ENCODE data around the gene SCUBE2.

SCUBE2 gene

DNA sequence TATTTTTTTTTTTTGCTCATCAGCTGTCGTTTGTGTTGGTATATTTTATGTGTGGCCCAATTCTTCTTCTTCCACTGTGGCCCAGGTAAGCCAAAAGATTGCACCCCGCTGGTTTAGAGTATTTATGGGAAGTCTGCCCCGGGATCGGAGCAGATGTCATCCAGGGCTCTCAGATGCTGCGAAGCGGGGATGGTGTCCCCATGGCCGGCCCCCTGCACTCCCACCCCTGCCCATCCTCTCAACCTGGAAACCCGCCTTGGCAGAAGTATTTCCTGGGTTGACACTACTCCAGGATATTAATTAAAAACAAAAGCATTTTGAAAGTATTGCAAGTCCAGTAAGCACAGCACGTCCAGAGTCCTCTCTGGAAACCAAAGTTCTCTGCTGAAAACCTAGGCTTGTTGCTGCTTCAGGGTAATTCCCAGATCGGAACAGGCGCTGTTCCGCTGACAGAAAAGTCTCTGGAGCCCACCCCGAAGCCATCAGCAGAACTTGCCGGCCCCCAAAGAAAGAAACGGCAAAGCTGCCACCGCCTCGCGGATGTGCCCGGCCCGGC is 833 bp downstream of the SCUBE2 start:
- Histone ChIP-seq H3K9me3 (ENCODE audit: control insufficient read depth, insufficient read depth, low read depth, low read length) (no peaks in the 10 kb centered on the region), H3K27ac (ENCODE audit: extremely low read depth, low read depth, low read length) (no peak overlapping the region), H3K4me3 (ENCODE audit: low read depth, low read length) (peak overlapping the region; percentile 25), H3K36me3 (ENCODE audit: control insufficient read depth in 2 of 2, insufficient read depth in 1 of 2, low read length in 2 of 2) (no peaks in the 10 kb centered on the region), H3K4me1 (ENCODE audit: control insufficient read depth, insufficient read depth, low read length) (no peaks in the 10 kb centered on the region)
- ChIA-PET CTCF (interaction anchor here (0.6 kb wide), 2 partner anchors 8 to 30 kb away, joined by 4 to 5 read pairs; no protein-coding TSS in a partner anchor), POLR2A (interaction anchor here (0.5 kb wide), 1 partner anchor 37 kb away, joined by 12 read pairs; no protein-coding TSS in a partner anchor)
- TF ChIP-seq ZNF37A (tag by site-specific recombination; IDR thresholded peaks at IDR 0.05) (no peak), ZIC2 (tag by site-specific recombination; IDR thresholded peaks at IDR 0.05) (no peak), ZNF341 (tag by site-specific recombination; IDR thresholded peaks at IDR 0.05; ENCODE audit: low read depth) (no peak), ZNF274 (IDR thresholded peaks at IDR 0.05; ENCODE audit: low read length) (no peak), ZNF274 (tag by site-specific recombination; IDR thresholded peaks at IDR 0.05; ENCODE audit: borderline replicate concordance) (no peak), ZNF433 (tag by site-specific recombination; IDR thresholded peaks at IDR 0.05; ENCODE audit: low read depth) (no peak), ZNF792 (tag by site-specific recombination; IDR thresholded peaks at IDR 0.05) (no peak), IKZF3 (tag by site-specific recombination; IDR thresholded peaks at IDR 0.05) (no peak), ZNF623 (tag by site-specific recombination; IDR thresholded peaks at IDR 0.05) (no peak), ZNF776 (tag by site-specific recombination; IDR thresholded peaks at IDR 0.05; ENCODE audit: borderline replicate concordance) (no peak), YY1 (tag by site-specific recombination; IDR thresholded peaks at IDR 0.05) (no peak), ZNF366 (tag by site-specific recombination; conservative IDR thresholded peaks at IDR 0.05) (no peak), ZNF677 (tag by site-specific recombination; IDR thresholded peaks at IDR 0.05) (no peak), HOXC10 (CRISPR knock-in tag; IDR thresholded peaks at IDR 0.05) (no peak), ZNF596 (tag by site-specific recombination; IDR thresholded peaks at IDR 0.05) (no peak), ZNF146 (tag by site-specific recombination; IDR thresholded peaks at IDR 0.05) (no peak)
- TF ChIP-seq, protein P1, sequence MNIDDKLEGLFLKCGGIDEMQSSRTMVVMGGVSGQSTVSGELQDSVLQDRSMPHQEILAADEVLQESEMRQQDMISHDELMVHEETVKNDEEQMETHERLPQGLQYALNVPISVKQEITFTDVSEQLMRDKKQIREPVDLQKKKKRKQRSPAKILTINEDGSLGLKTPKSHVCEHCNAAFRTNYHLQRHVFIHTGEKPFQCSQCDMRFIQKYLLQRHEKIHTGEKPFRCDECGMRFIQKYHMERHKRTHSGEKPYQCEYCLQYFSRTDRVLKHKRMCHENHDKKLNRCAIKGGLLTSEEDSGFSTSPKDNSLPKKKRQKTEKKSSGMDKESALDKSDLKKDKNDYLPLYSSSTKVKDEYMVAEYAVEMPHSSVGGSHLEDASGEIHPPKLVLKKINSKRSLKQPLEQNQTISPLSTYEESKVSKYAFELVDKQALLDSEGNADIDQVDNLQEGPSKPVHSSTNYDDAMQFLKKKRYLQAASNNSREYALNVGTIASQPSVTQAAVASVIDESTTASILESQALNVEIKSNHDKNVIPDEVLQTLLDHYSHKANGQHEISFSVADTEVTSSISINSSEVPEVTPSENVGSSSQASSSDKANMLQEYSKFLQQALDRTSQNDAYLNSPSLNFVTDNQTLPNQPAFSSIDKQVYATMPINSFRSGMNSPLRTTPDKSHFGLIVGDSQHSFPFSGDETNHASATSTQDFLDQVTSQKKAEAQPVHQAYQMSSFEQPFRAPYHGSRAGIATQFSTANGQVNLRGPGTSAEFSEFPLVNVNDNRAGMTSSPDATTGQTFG (tag by site-specific recombination; IDR thresholded peaks at IDR 0.05; ENCODE audit: borderline replicate concordance) = no peak
- TF ChIP-seq, protein P2, sequence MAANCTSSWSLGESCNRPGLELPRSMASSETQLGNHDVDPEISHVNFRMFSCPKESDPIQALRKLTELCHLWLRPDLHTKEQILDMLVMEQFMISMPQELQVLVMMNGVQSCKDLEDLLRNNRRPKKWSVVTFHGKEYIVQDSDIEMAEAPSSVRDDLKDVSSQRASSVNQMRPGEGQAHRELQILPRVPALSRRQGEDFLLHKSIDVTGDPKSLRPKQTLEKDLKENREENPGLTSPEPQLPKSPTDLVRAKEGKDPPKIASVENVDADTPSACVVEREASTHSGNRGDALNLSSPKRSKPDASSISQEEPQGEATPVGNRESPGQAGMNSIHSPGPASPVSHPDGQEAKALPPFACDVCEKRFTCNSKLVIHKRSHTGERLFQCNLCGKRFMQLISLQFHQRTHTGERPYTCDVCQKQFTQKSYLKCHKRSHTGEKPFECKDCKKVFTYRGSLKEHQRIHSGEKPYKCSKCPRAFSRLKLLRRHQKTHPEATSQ (tag by site-specific recombination; IDR thresholded peaks at IDR 0.05) = no peak
- TF ChIP-seq, protein P3, sequence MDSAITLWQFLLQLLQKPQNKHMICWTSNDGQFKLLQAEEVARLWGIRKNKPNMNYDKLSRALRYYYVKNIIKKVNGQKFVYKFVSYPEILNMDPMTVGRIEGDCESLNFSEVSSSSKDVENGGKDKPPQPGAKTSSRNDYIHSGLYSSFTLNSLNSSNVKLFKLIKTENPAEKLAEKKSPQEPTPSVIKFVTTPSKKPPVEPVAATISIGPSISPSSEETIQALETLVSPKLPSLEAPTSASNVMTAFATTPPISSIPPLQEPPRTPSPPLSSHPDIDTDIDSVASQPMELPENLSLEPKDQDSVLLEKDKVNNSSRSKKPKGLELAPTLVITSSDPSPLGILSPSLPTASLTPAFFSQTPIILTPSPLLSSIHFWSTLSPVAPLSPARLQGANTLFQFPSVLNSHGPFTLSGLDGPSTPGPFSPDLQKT (IDR thresholded peaks at IDR 0.05; ENCODE audit: borderline replicate concordance, low read depth, low read length) = no peak

DNA sequence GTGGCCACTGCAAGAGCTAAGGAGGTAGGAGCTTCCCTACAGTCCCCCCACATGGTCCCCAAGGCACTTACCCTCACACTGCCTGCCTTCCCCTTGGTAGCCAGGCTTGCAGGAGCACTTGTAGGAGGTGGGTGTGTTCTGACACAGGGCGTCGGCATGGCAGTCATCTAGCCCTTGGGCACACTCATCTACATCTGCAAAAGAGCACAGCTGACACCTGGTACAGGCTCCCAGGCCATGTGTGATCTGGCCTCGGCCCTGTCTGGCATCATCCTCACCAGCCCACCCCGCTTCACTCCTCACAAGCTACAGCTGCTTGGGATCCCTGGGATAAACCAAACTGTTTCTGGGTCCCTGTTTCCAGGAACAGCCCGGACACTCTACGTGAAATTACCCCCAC is 1.8 kb downstream of the SCUBE2 start:
- no peaks in the 10 kb centered on the region for H3K9me3 ChIP-seq (ENCODE audit: control insufficient read depth, insufficient read depth, low read depth, low read length)
- H3K27ac ChIP-seq (ENCODE audit: extremely low read depth, low read depth, low read length) = no peak overlapping the region
- ChIA-PET CTCF (interaction anchor here (0.6 to 2.1 kb wide), 3 partner anchors 18 to 48 kb away, joined by 3 to 6 read pairs (median 4); no protein-coding TSS in a partner anchor), POLR2A (no interaction called here)
- no peak overlapping the region for H3K4me3 ChIP-seq (ENCODE audit: low read depth, low read length)
- TF ChIP-seq ZNF626 (tag by site-specific recombination; IDR thresholded peaks at IDR 0.05) (no peak), ZNF155 (tag by site-specific recombination; IDR thresholded peaks at IDR 0.05) (no peak), KLF1 (tag by site-specific recombination; IDR thresholded peaks at IDR 0.05) (peak; percentile 66), ZNF560 (tag by site-specific recombination; IDR thresholded peaks at IDR 0.05; ENCODE audit: borderline replicate concordance) (no peak)
- TF ChIP-seq, protein P4, sequence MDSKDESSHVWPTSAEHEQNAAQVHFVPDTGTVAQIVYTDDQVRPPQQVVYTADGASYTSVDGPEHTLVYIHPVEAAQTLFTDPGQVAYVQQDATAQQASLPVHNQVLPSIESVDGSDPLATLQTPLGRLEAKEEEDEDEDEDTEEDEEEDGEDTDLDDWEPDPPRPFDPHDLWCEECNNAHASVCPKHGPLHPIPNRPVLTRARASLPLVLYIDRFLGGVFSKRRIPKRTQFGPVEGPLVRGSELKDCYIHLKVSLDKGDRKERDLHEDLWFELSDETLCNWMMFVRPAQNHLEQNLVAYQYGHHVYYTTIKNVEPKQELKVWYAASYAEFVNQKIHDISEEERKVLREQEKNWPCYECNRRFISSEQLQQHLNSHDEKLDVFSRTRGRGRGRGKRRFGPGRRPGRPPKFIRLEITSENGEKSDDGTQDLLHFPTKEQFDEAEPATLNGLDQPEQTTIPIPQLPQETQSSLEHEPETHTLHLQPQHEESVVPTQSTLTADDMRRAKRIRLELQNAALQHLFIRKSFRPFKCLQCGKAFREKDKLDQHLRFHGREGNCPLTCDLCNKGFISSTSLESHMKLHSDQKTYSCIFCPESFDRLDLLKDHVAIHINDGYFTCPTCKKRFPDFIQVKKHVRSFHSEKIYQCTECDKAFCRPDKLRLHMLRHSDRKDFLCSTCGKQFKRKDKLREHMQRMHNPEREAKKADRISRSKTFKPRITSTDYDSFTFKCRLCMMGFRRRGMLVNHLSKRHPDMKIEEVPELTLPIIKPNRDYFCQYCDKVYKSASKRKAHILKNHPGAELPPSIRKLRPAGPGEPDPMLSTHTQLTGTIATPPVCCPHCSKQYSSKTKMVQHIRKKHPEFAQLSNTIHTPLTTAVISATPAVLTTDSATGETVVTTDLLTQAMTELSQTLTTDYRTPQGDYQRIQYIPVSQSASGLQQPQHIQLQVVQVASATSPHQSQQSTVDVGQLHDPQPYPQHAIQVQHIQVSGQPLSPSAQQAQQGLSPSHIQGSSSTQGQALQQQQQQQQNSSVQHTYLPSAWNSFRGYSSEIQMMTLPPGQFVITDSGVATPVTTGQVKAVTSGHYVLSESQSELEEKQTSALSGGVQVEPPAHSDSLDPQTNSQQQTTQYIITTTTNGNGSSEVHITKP (tag by site-specific recombination; IDR thresholded peaks at IDR 0.05) = no peak
- no peaks in the 10 kb centered on the region for H3K36me3 ChIP-seq (ENCODE audit: control insufficient read depth in 2 of 2, insufficient read depth in 1 of 2, low read length in 2 of 2)
- H3K4me1 ChIP-seq (ENCODE audit: control insufficient read depth, insufficient read depth, low read length) = no peaks in the 10 kb centered on the region
